ENCODE results near the gene CLSTN1.

GRCh38 chr1:9751971-9752370 lies 71.8 kb downstream of the CLSTN1 start:
- TF ChIP-seq ZNF274 (IDR thresholded peaks at IDR 0.05; ENCODE audit: low read depth, low read length), result no peak
- TF ChIP-seq SUZ12 (IDR thresholded peaks at IDR 0.05; ENCODE audit: extremely low read depth, insufficient read depth, insufficient read length), result no peak
- no peak for TF ChIP-seq YY1 (IDR thresholded peaks at IDR 0.05; ENCODE audit: insufficient read depth, insufficient read length)
